GM12892 (cell line): Measurements from ENCODE around the gene RAB37.

Experiments
- POLR2AphosphoS5 ChIP-seq: IDR thresholded peaks from 2 replicates; pipeline ENCODE4 v1.6.1; 2011; ENCODE audit warnings: low read depth, low read length, control low read depth
- TAF1 ChIP-seq: IDR thresholded peaks from 2 replicates; pipeline ENCODE4 v1.6.1; 2011; ENCODE audit warnings: low read depth, mild to moderate bottlenecking, control low read depth, low read length, borderline replicate concordance

DNA sequence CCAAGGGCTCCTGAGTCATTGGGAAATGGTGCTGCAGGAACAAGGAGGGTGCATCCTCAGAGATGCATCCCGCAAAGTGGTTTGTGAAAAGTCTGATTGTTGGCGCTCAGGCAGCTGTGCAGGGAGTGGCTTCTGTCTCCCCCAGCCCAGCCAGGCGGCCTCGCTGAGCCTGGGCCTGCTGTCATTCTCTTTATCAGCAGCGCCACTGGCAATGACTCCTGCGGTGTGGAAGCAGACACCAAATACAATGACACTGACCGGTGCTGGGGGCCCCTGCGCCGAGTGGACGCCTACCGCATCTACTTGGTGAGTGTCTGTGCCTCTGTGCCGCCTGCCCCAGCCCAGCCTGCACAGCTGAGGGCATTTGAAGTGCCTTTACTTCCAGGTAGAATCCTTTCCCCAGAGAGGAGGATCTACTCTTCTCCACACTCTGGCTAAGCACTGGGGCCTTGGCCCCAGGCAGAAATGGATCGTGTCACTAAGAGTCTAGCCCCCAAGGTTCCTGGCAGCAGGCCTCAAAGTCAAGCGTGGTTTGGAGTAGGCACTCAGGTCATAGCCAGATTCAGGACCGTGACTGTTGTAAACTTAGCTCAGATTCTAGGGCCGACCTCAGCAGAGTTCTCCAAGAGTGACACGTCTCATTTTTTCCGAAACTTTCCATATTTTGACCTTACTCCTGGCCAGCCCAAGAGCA, 58.4 kb downstream of the RAB37 start:
- TF ChIP-seq POLR2AphosphoS5, result no peak
- no peak for TF ChIP-seq TAF1
